Esophagus squamous epithelium (tissue), 5 donors: Measurements from ENCODE around the gene RPL32. TPM values are rescaled to one million over a fixed set of nuclear protein-coding genes. Genes with fewer than 3 reads are reported as not detected.
A peak's percentile ranks its signal among the peaks of the same experiment; 100 is the strongest.

ENCODE experiments used
- DNase-seq: peaks from one replicate; lab custom pipeline; 2025; lab: John Stamatoyannopoulos, UW
- H3K27ac ChIP-seq, 4 donors: fragments of 200-600 bp; sonication (generic); one replicate each; pipeline ENCODE4 v1.5.1; 2016 to 2019; ENCODE audit warnings: mild to moderate bottlenecking in 1 of 4
- H3K27me3 ChIP-seq, 4 donors: fragments of 200-600 bp; sonication (generic); 1 replicate in 3 of 4; 2 replicates in 1 of 4; pipeline versions ENCODE4 v1.5.1 to v1.6.0; 2017 to 2021; ENCODE audit warnings: antibody characterized with exemption in 1 of 4
- H3K36me3 ChIP-seq, 3 donors: fragments of 200-600 bp; sonication (generic); one replicate each; pipeline ENCODE4 v1.5.1; 2016 to 2019
- H3K4me1 ChIP-seq, 3 donors: fragments of 200-600 bp; sonication (generic); one replicate each; pipeline ENCODE4 v1.5.1; 2017 to 2019
- H3K4me3 ChIP-seq, 4 donors: fragments of 200-600 bp; sonication (generic); 1 replicate in 3 of 4; 2 replicates in 1 of 4; pipeline ENCODE4 v1.5.1; 2016 to 2019; ENCODE audit warnings: mild to moderate bottlenecking in 2 of 4, moderate library complexity in 1 of 4
- H3K9me3 ChIP-seq, 3 donors: fragments of 200-600 bp; sonication (generic); one replicate each; pipeline ENCODE4 v1.5.1; 2016 to 2019
- CTCF ChIP-seq, 6 experiments: fragments of 450-650 bp in 4 of 6; fragments of 200-600 bp in 2 of 6; sonication (generic) in 2 of 6; IDR thresholded peaks; one replicate each; pipeline ENCODE4 v1.5.1; 2016 to 2019; ENCODE audit warnings: antibody characterized with exemption in 6 of 6, mild to moderate bottlenecking in 4 of 6, moderate library complexity in 4 of 6
- POLR2A ChIP-seq, 4 donors: fragments of 450-650 bp; IDR thresholded peaks; one replicate each; pipeline ENCODE4 v1.6.1; 2017; ENCODE audit warnings: antibody characterized with exemption in 4 of 4, mild to moderate bottlenecking in 4 of 4, moderate library complexity in 3 of 4
- WGBS, 2 donors: methylation state at CpG; one replicate each; pipeline ENCODE4 v1.1.5; 2018; 5-methylcytosine and 5-hydroxymethylcytosine counted together
- intact Hi-C: fragments of 100-400 bp; cut with DNase I; formaldehyde crosslinking; loops from one replicate; pipeline ENCODE4 v1.15.0; 2022
- total RNA-seq, 4 donors: library from RNA; depleted of rRNA; stranded (reverse); fragments of >200 nt; gene quantifications; one replicate each; pipeline ENCODE4 v1.1.0, GENCODE V29; 2016
- donor health status: DM: yes; HTN: yes; CAD: no.

RPL32 gene
- total RNA-seq, 4 donors from 2014 or later = 657 to 937 (median 873) TPM

DNA sequence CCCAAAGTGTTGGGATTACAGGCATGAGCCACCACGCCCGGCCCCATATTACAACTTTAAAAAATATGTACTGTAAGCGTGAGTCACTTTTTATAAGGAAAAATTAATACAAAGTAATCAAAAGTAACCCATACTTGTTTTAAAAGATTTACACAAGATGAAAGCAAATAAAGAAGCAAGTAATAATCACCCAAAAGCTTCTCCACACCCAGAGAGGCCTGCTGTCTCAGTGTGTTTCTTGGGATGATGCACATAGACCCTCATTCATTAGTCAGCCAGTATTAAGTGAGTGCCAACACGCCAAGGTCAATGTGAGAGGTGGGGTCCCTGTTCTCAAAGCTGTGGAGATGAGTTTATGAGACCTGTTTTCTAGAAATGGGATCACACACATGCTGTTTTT is 12.0 kb downstream of the RPL32 start:
- no peaks in the 10 kb centered on the region for H3K27me3 ChIP-seq
- TF ChIP-seq POLR2A (IDR thresholded peaks at IDR 0.05) = no peak
- intact Hi-C loops = no loop called here
- peaks cover 0 to 26% (median 0%) of the 10 kb centered on the region in 3 donors for H3K4me1 ChIP-seq
- DNase-seq = no peak
- H3K27ac ChIP-seq = peak overlapping the region in 1 of 4 donors; percentile 68
- H3K4me3 ChIP-seq = no peak overlapping the region
- 44 to 50% methylated on average over 4 of the region's 4 CpGs for WGBS, 2 donors
- H3K9me3 ChIP-seq = no peaks in the 10 kb centered on the region
- H3K36me3 ChIP-seq = peaks cover 8 to 62% (median 15%) of the 10 kb centered on the region in 3 donors

GRCh38 chr3:12828751-12829150 is 12.6 kb downstream of the RPL32 start:
- Histone ChIP-seq H3K36me3 (peaks cover 6 to 55% (median 9%) of the 10 kb centered on the region in 3 donors), H3K4me3 (no peak overlapping the region), H3K9me3 (no peaks in the 10 kb centered on the region), H3K27me3 (no peaks in the 10 kb centered on the region), H3K27ac (no peak overlapping the region), H3K4me1 (peaks cover 0 to 26% (median 0%) of the 10 kb centered on the region in 3 donors)
- no peak for DNase-seq
- WGBS, 2 donors = 30 to 60% methylated on average over 4 of the region's 4 CpGs
- no peak for TF ChIP-seq POLR2A (IDR thresholded peaks at IDR 0.05)
- TF ChIP-seq CTCF (IDR thresholded peaks at IDR 0.05) = no peak
- intact Hi-C loops = no loop called here

DNA sequence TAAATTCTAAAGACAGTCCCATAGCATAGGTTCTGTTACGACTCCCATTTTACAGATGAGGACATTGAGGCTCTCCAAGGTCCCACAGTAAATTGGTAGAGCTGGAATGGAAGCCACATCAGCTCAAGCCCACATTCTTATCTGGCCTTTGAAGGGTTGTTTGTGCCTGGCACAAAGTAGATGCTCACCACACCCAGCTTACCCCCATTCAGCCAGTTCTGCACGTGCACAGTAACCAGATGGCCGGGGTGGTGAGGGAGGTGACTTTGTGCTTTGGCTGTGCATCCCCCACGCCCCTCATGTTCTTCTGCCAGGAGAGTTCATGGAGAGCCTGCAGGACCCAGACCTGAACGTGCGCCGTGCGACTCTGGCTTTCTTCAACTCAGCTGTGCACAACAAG is 16.2 kb downstream of the RPL32 start:
- TF ChIP-seq CTCF (IDR thresholded peaks at IDR 0.05) = no peak
- TF ChIP-seq POLR2A (IDR thresholded peaks at IDR 0.05) = no peak
- Histone ChIP-seq H3K4me3 (no peak overlapping the region), H3K27ac (no peak overlapping the region), H3K27me3 (no peaks in the 10 kb centered on the region), H3K4me1 (peaks cover 0 to 16% (median 0%) of the 10 kb centered on the region in 3 donors), H3K36me3 (peaks cover 0 to 21% (median 0%) of the 10 kb centered on the region in 3 donors), H3K9me3 (no peaks in the 10 kb centered on the region)
- no peak for DNase-seq
- intact Hi-C loops = no loop called here
- 77 to 83% methylated on average over 3 to 8 of the region's 8 CpGs for WGBS, 2 donors

GRCh38 chr3:12824299-12824698 is 17.1 kb downstream of the RPL32 start:
- Histone ChIP-seq H3K4me1 (peaks cover 0 to 8% (median 0%) of the 10 kb centered on the region in 3 donors), H3K27ac (no peak overlapping the region), H3K9me3 (no peaks in the 10 kb centered on the region), H3K4me3 (no peak overlapping the region), H3K27me3 (no peaks in the 10 kb centered on the region), H3K36me3 (peaks cover 0 to 16% (median 0%) of the 10 kb centered on the region in 3 donors)
- intact Hi-C loops = no loop called here
- 73 to 77% methylated on average over 6 to 7 of the region's 7 CpGs for WGBS, 2 donors
- no peak for DNase-seq
- TF ChIP-seq POLR2A (IDR thresholded peaks at IDR 0.05) = no peak
- TF ChIP-seq CTCF (IDR thresholded peaks at IDR 0.05) = no peak

GRCh38 chr3:12822725-12823373 is 18.5 kb downstream of the RPL32 start:
- H3K9me3 ChIP-seq = no peaks in the 10 kb centered on the region
- WGBS, 2 donors = 39 to 52% methylated on average over 7 to 8 of the region's 8 CpGs
- TF ChIP-seq CTCF (IDR thresholded peaks at IDR 0.05) (peak in 1 of 6 experiments; percentile 38), POLR2A (IDR thresholded peaks at IDR 0.05) (no peak)
- no peak overlapping the region for H3K4me3 ChIP-seq
- no peaks in the 10 kb centered on the region for H3K4me1 ChIP-seq
- no peak overlapping the region for H3K27ac ChIP-seq
- H3K36me3 ChIP-seq = peaks cover 0 to 21% (median 0%) of the 10 kb centered on the region in 3 donors
- intact Hi-C loops = no loop called here
- no peak for DNase-seq
- H3K27me3 ChIP-seq = no peaks in the 10 kb centered on the region
